ENCODE data around the gene OR12D1.
"Not testable (repeated sequence)": the region's sequence is repeated elsewhere in the genome, so short reads cannot be mapped to it uniquely, and the experiment has no call there.

The OR12D1 gene

GRCh38 chr6:29414588-29414987 lies at the start of gene OR12D1:
Gene OR12D1 (plus strand): TSS chr6:29414928.
- no peak for DNase-seq

- DNase-seq: no peak
These were observed 46.0 kb upstream of the OR12D1 start, which contains the start of gene OR5V1 for GRCh38 chr6:29368765-29369164. Gene OR5V1 (minus strand): TSS chr6:29368865. CDS start chr6:29356195, 12,670 bp downstream.

- no peak for DNase-seq
These were observed 39.5 kb upstream of the OR12D1 start, which contains the start of gene OR12D3 for GRCh38 chr6:29375191-29375590. Gene OR12D3 (minus strand): TSS chr6:29375291. CDS start chr6:29375287, 4 bp downstream.

- no peak for DNase-seq
These were observed 38.7 kb upstream of the OR12D1 start for GRCh38 chr6:29376003-29376402.

- no peak for DNase-seq
These were observed 26.2 kb upstream of the OR12D1 start for GRCh38 chr6:29388533-29388932.

GRCh38 chr6:29395331-29395730 lies 19.4 kb upstream of the OR12D1 start, which contains the start of gene OR12D2:
Gene OR12D2 (plus strand): TSS chr6:29395631. CDS start chr6:29396700, 1,069 bp downstream.
- no peak for DNase-seq

- no peak for DNase-seq
These were observed 15.2 kb upstream of the OR12D1 start for GRCh38 chr6:29399525-29399924.

- DNase-seq: no peak
These were observed 10.9 kb upstream of the OR12D1 start for GRCh38 chr6:29403801-29404200.

- DNase-seq: no peak
These were observed 4.8 kb downstream of the OR12D1 start for GRCh38 chr6:29419516-29419915.

GRCh38 chr6:29424168-29424567 lies 9.4 kb downstream of the OR12D1 start:
- DNase-seq: no peak

GRCh38 chr6:29424575-29424974 lies 9.8 kb downstream of the OR12D1 start:
- no peak for DNase-seq

GRCh38 chr6:29425075-29425474 lies 10.3 kb downstream of the OR12D1 start:
- DNase-seq: no peak

GRCh38 chr6:29426654-29427053 lies 11.9 kb downstream of the OR12D1 start:
- no peak for DNase-seq

- not testable (repeated sequence) for DNase-seq
These were observed 22.0 kb downstream of the OR12D1 start for GRCh38 chr6:29436730-29437129.

- DNase-seq: no peak
These were observed 24.3 kb downstream of the OR12D1 start, which contains the start of gene OR10C1 for GRCh38 chr6:29439006-29439405. Gene OR10C1 (plus strand): TSS chr6:29439306. CDS start chr6:29440016, 710 bp downstream.

- no peak for DNase-seq
These were observed 28.0 kb downstream of the OR12D1 start for GRCh38 chr6:29442719-29443118.

- DNase-seq: not testable (repeated sequence)
These were observed 29.3 kb downstream of the OR12D1 start for GRCh38 chr6:29444031-29444430.

GRCh38 chr6:29447670-29448069 lies 32.9 kb downstream of the OR12D1 start:
- no peak for DNase-seq

- DNase-seq: no peak
These were observed 36.9 kb downstream of the OR12D1 start for GRCh38 chr6:29451471-29452193.

- no peak for DNase-seq
These were observed 42.2 kb downstream of the OR12D1 start, which contains the start of the genes OR11A1 and OR2H1 for GRCh38 chr6:29456971-29457370. Gene OR11A1 (minus strand): TSS chr6:29457071. CDS start chr6:29427641, 29,430 bp downstream. Gene OR2H1 (plus strand): TSS chr6:29457155. CDS start chr6:29461770, 4,615 bp downstream.

- DNase-seq: no peak
These were observed 46.5 kb downstream of the OR12D1 start for GRCh38 chr6:29461021-29461814.

- no peak for DNase-seq
These were observed 47.3 kb downstream of the OR12D1 start for GRCh38 chr6:29462022-29462421.

- DNase-seq: no peak
These were observed 50.6 kb downstream of the OR12D1 start for GRCh38 chr6:29465279-29465678.

- DNase-seq: no peak
These were observed 51.1 kb downstream of the OR12D1 start for GRCh38 chr6:29465801-29466200.
